Astrocyte of the spinal cord (primary cell): ENCODE measurements around the gene WDR91.
A peak's percentile ranks its signal among the peaks of the same experiment; 100 is the strongest.

Experiments
- DNase-seq: peaks from one replicate; pipeline ENCODE4 v3.0.0; 2011; ENCODE audit warnings: low read depth, low spot score
- H3K4me3 ChIP-seq: 2 replicates; pipeline ENCODE4 v1.5.1; 2011; ENCODE audit warnings: low read depth, mild to moderate bottlenecking, low read length, moderate library complexity
- in situ Hi-C: cut with HindIII; loops from 2 replicates; pipeline ENCODE4 v1.10.0; 2017; ENCODE audit warnings: low sequenced_read_pairs
- TF ChIP-seq, protein P1 (sequence below): IDR thresholded peaks from 2 replicates; pipeline ENCODE4 v1.5.1; 2012; ENCODE audit warnings: low read depth, mild to moderate bottlenecking, low read length, inconsistent platforms

Gene WDR91

DNA sequence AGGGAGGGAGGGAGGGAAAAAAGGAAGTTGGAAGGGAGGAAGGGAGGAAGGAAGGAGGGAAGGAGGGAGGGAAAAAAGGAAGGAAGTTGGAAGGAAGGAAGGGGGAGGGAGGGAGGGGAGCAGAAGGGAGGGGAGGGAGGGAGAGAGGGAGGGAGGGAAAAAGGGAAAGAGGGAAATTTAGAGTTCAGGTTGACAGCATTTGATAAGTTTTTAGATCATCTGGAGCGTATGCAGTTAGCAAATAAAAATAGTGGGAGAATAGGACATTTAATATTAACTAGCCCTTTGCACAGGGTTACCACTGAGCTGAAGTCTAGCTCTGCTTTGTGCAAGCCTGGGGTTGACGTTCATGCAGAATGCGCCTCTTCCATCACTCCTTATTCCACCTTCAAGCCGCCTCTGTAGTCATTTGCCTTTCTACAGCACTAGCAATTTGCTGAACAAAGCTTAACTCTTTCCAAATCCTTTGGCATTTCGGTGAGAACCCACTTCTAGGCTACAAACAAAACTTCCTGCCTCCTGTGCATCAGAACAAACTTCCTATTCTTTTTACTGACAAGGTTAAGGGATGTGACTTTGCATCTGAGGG, 30.9 kb upstream of the WDR91 start:
- TF ChIP-seq, protein P1, sequence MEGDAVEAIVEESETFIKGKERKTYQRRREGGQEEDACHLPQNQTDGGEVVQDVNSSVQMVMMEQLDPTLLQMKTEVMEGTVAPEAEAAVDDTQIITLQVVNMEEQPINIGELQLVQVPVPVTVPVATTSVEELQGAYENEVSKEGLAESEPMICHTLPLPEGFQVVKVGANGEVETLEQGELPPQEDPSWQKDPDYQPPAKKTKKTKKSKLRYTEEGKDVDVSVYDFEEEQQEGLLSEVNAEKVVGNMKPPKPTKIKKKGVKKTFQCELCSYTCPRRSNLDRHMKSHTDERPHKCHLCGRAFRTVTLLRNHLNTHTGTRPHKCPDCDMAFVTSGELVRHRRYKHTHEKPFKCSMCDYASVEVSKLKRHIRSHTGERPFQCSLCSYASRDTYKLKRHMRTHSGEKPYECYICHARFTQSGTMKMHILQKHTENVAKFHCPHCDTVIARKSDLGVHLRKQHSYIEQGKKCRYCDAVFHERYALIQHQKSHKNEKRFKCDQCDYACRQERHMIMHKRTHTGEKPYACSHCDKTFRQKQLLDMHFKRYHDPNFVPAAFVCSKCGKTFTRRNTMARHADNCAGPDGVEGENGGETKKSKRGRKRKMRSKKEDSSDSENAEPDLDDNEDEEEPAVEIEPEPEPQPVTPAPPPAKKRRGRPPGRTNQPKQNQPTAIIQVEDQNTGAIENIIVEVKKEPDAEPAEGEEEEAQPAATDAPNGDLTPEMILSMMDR, result no peak
- DNase-seq, result no peak
- no peak overlapping the region for H3K4me3 ChIP-seq
- in situ Hi-C loops, result no loop called here

DNA sequence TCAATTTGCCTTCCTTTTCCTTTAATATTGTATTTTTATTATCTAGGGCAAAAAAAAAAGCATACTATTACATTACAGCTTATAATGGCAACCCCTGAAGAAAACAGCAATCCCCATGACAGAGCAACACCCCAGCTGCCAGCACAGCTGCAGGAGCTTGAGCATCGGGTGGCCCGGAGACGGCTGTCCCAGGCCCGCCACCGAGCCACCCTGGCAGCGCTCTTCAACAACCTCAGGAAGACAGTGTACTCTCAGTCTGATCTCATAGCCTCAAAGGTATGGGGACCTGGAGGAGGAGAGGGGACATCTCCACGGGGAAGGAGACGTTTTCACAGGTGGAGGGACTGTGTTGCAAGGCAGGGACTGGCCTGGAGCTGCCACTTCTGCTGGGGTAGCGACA, 29.1 kb upstream of the WDR91 start:
- DNase-seq, result no peak
- in situ Hi-C loops, result no loop called here
- TF ChIP-seq, protein P1, result no peak
- no peak overlapping the region for H3K4me3 ChIP-seq

DNA sequence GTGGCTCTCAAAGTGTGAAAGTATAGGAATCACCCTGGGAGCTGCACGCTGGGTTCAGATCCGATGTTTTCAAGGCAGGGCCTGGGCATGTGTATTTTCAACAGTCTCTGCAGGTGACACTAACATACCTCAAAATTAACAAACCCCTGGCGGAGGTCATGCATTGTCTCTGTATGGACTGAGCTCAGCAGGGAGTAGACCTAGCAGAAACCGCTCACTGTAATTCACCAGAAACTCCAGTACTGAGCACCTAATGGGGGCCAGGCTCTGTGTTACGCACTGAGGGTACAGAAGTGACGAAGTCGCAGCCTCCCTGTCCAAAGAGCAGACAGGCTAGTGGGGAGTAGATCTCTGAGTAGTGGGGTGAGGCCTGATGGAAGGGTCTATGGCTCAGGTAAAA, 27.9 kb upstream of the WDR91 start:
- TF ChIP-seq, protein P1, result no peak
- DNase-seq, result no peak
- in situ Hi-C loops, result no loop called here
- no peak overlapping the region for H3K4me3 ChIP-seq

DNA sequence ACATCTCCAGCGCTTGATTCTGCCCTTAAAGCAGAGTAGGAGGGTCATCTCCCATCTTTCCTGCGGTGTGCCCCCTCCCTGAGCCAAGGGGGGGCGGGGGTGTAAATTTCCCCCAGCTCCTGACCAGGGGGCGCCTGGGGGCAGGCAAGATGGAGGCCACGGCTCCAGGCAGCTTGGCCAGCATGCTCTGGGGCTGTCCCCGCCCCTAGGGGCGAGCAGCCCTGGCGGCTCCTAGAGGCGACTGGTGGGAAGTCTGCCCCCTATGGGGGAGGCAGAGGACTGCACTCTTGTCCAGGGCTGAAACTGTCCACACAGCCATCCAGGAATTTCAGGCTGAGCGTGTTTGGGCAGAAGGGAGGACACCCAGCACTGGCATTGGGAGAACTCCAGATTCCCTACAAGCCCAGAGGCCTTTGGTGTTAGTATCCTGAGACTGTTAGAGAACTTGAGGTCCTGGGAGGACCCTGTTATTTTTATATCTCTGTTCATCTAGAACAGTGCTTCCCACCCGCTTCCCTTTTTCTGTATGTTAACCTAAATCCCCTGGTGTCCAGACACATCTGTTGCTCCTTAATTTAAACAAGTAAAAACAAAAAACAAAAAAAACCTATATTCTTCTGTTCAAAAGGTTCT, 26.9 kb upstream of the WDR91 start:
- no peak overlapping the region for H3K4me3 ChIP-seq
- in situ Hi-C loops, result no loop called here
- no peak for DNase-seq
- TF ChIP-seq, protein P1, result peak; percentile 35

DNA sequence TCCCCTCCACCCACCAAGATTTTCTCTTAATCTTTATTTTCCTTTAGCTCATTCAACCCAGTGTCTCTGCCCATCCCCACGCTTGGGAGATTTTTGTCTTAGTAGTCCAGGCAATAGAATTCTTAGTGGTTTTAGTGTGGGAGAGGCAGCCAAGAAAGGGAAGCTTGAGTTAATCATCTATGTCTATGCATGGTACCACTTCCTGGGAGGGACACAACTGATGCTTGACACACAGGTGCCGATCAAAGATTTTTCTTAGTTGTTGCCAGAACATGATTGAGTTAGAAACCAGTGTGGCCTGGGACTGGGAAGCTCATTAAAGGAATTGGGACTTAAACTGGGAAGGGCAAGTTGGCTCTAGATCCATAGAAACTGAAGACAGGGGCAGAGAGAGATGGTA, 25.4 kb upstream of the WDR91 start:
- H3K4me3 ChIP-seq, result no peak overlapping the region
- no peak for DNase-seq
- TF ChIP-seq, protein P1, result no peak
- in situ Hi-C loops, result no loop called here

DNA sequence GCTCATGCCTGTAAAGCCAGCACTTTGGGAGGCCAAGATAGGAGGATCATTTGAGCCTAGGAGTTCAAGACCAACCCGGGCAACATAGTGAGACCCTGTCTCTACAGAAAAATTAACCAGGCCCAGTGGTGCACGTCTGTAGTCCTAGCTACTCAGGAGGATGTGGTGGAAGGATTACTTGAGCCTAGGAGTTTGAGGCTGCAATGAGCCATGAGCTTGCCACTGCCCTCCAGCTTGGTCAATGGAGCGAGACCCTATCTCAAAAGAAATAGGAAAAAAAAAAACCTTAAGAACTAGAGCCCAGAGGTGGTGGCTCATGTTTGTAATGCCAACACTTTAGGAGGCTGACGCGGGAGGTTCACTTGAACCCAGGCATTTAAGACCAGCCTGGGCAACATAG, 24.5 kb upstream of the WDR91 start:
- no peak for DNase-seq
- TF ChIP-seq, protein P1, result no peak
- no peak overlapping the region for H3K4me3 ChIP-seq
- in situ Hi-C loops, result no loop called here
